Neuronal stem cell (in vitro differentiated cells): ENCODE results near the gene KLK4.

Experiments
- DNase-seq: peaks from one replicate; pipeline ENCODE4 v3.0.0-alpha.2; 2013; ENCODE audit warnings: low spot score
- H2AFZ ChIP-seq: one replicate; pipeline ENCODE4 v1.6.1; 2013; ENCODE audit warnings: mild to moderate bottlenecking, low read length, inconsistent platforms
- H2AK5ac ChIP-seq: 2 replicates; pipeline ENCODE4 v1.6.1; 2013; ENCODE audit warnings: low read depth, mild to moderate bottlenecking, inconsistent platforms, low read length, moderate library complexity, mixed read lengths
- H2BK120ac ChIP-seq: 2 replicates; pipeline ENCODE4 v1.6.1; 2013; ENCODE audit warnings: low read depth, mild to moderate bottlenecking, inconsistent platforms, low read length, moderate library complexity, mixed read lengths
- H2BK12ac ChIP-seq: one replicate; pipeline ENCODE4 v1.6.1; 2013; ENCODE audit warnings: low read length, inconsistent platforms
- H2BK15ac ChIP-seq: 2 replicates; pipeline ENCODE4 v1.6.1; 2013; ENCODE audit warnings: mild to moderate bottlenecking, low read length, inconsistent platforms, mixed read lengths
- H2BK5ac ChIP-seq: one replicate; pipeline ENCODE4 v1.6.1; 2013; ENCODE audit warnings: inconsistent platforms, mild to moderate bottlenecking, low read length, moderate library complexity
- H3K14ac ChIP-seq: one replicate; pipeline ENCODE4 v1.6.1; 2013; ENCODE audit warnings: low read length, inconsistent platforms
- H3K18ac ChIP-seq: 2 replicates; pipeline ENCODE4 v1.6.1; 2013; ENCODE audit warnings: low read length, inconsistent platforms
- H3K23ac ChIP-seq: 2 replicates; pipeline ENCODE4 v1.6.1; 2013; ENCODE audit warnings: low read depth, mild to moderate bottlenecking, mixed read lengths, low read length, inconsistent platforms; ENCODE audit not compliant: poor library complexity
- H3K27ac ChIP-seq: replicated peaks from 3 replicates; pipeline ENCODE4 v1.5.1; 2013; ENCODE audit warnings: low read length, inconsistent platforms
- H3K27me3 ChIP-seq, 3 experiments: 2 replicates each; pipeline ENCODE4 v1.6.1; 2013; ENCODE audit warnings: low read length in 3 of 3, mild to moderate bottlenecking in 2 of 3, inconsistent platforms in 1 of 3, low read depth in 1 of 3, mixed read lengths in 1 of 3, moderate library complexity in 1 of 3; ENCODE audit not compliant: control insufficient read depth in 3 of 3, insufficient read depth in 3 of 3
- H3K36me3 ChIP-seq, 2 donors: replicated peaks in 1 of 2; 2 replicates each; pipeline ENCODE4 v1.6.1; 2013; ENCODE audit warnings: low read length in 2 of 2; ENCODE audit not compliant: control insufficient read depth in 2 of 2, insufficient read depth in 2 of 2
- H3K4ac ChIP-seq: 2 replicates; pipeline ENCODE4 v1.6.1; 2013; ENCODE audit warnings: inconsistent platforms, mild to moderate bottlenecking, low read length, moderate library complexity
- H3K4me1 ChIP-seq, 2 donors: 1 replicate in 1 of 2; 2 replicates in 1 of 2; pipeline ENCODE4 v1.6.1; 2013; ENCODE audit warnings: low read length in 2 of 2, low read depth in 1 of 2; ENCODE audit not compliant: control insufficient read depth in 2 of 2, insufficient read depth in 1 of 2
- H3K4me2 ChIP-seq: one replicate; pipeline ENCODE4 v1.6.1; 2013; ENCODE audit warnings: mild to moderate bottlenecking, low read length, inconsistent platforms; ENCODE audit not compliant: insufficient read depth, poor library complexity, severe bottlenecking
- H3K4me3 ChIP-seq, 2 donors: 2 replicates each; pipeline ENCODE4 v1.5.1; 2013; ENCODE audit warnings: low read length in 2 of 2, mild to moderate bottlenecking in 2 of 2, inconsistent platforms in 1 of 2, moderate library complexity in 1 of 2
- H3K79me1 ChIP-seq: one replicate; pipeline ENCODE4 v1.6.1; 2013; ENCODE audit warnings: low read depth, mild to moderate bottlenecking, inconsistent platforms, low read length, moderate library complexity
- H3K9ac ChIP-seq: one replicate; pipeline ENCODE4 v1.6.1; 2013; ENCODE audit warnings: mild to moderate bottlenecking, low read depth, low read length, inconsistent platforms; ENCODE audit not compliant: poor library complexity
- H3K9me3 ChIP-seq, 2 donors: replicated peaks in 1 of 2; 2 replicates each; pipeline versions ENCODE3 to v1.6.1; 2013; ENCODE audit warnings: low read length in 2 of 2, mild to moderate bottlenecking in 2 of 2, inconsistent platforms in 1 of 2, low read depth in 1 of 2, mixed read lengths in 1 of 2, moderate library complexity in 1 of 2; ENCODE audit not compliant: control insufficient read depth in 2 of 2, insufficient read depth in 1 of 2
- H4K8ac ChIP-seq: one replicate; pipeline ENCODE4 v1.6.1; 2013; ENCODE audit warnings: low read depth, mild to moderate bottlenecking, inconsistent platforms, low read length, moderate library complexity
- H4K91ac ChIP-seq: one replicate; pipeline ENCODE4 v1.6.1; 2013; ENCODE audit warnings: low read length, low read depth, mild to moderate bottlenecking, inconsistent platforms; ENCODE audit not compliant: poor library complexity
- WGBS, 2 donors: extraction: QIAGEN DNeasy Blood & Tissue Kit; methylation state at CpG; one replicate each; pipeline ENCODE4 v1.1.7; 2013; ENCODE audit warnings: missing lambda C conversion rate in 2 of 2, mixed read lengths in 1 of 2; ENCODE audit not compliant: insufficient read length in 2 of 2, insufficient replicate concordance in 1 of 2; ENCODE audit errors: extremely low coverage in 2 of 2; 5-methylcytosine and 5-hydroxymethylcytosine counted together

The KLK4 gene

GRCh38 chr19:50909240-50910070, 1.7 kb downstream of the KLK4 start:
- no peak overlapping the region for H4K91ac ChIP-seq
- H3K36me3 ChIP-seq, result no peaks in the 10 kb centered on the region
- H2AFZ ChIP-seq, result peak overlapping the region; percentile 59
- H3K4me3 ChIP-seq, result peak overlapping the region in 1 of 2 donors; percentile 67
- H3K9me3 ChIP-seq, result no peaks in the 10 kb centered on the region
- peak; percentile 94 for DNase-seq
- peak overlapping the region; percentile 73 for H3K18ac ChIP-seq
- H2AK5ac ChIP-seq, result peak overlapping the region; percentile 38
- H3K14ac ChIP-seq, result peak overlapping the region; percentile 31
- no peak overlapping the region for H2BK15ac ChIP-seq
- H3K4ac ChIP-seq, result no peak overlapping the region
- peak overlapping the region; percentile 72 for H3K9ac ChIP-seq
- H3K27me3 ChIP-seq, result peaks cover 11 to 63% (median 47%) of the 10 kb centered on the region in 3 experiments
- H2BK5ac ChIP-seq, result no peak overlapping the region
- H2BK12ac ChIP-seq, result no peak overlapping the region
- no peaks in the 10 kb centered on the region for H3K79me1 ChIP-seq
- H3K4me2 ChIP-seq, result peak overlapping the region; percentile 96
- H2BK120ac ChIP-seq, result peak overlapping the region; percentile 25
- H3K23ac ChIP-seq, result peak overlapping the region; percentile 34
- no CpG with 5 or more reads among the region's 36 CpGs for WGBS, 2 donors
- H4K8ac ChIP-seq, result peak overlapping the region; percentile 9
- H3K27ac ChIP-seq, result no peak overlapping the region
- H3K4me1 ChIP-seq, result peaks cover 0 to 3% of the 10 kb centered on the region in 2 donors

GRCh38 chr19:50908336-50908735, 2.9 kb downstream of the KLK4 start:
- Histone ChIP-seq H3K4ac (no peak overlapping the region), H3K36me3 (no peaks in the 10 kb centered on the region), H3K27me3 (peaks cover 11 to 62% (median 45%) of the 10 kb centered on the region in 3 experiments), H3K4me1 (peaks cover 0 to 3% of the 10 kb centered on the region in 2 donors), H3K23ac (peak overlapping the region; percentile 8), H4K8ac (no peak overlapping the region), H2AK5ac (peak overlapping the region; percentile 47), H3K9me3 (no peaks in the 10 kb centered on the region), H3K27ac (no peak overlapping the region), H2AFZ (no peak overlapping the region), H2BK12ac (no peak overlapping the region), H3K4me2 (no peak overlapping the region), H3K9ac (no peak overlapping the region), H4K91ac (no peak overlapping the region), H2BK15ac (peak overlapping the region; percentile 52), H2BK120ac (no peak overlapping the region), H2BK5ac (no peak overlapping the region), H3K14ac (peak overlapping the region; percentile 94), H3K18ac (peak overlapping the region; percentile 73), H3K79me1 (no peaks in the 10 kb centered on the region), H3K4me3 (no peak overlapping the region)
- no peak for DNase-seq
- WGBS, 2 donors, result no CpG with 5 or more reads among the region's 25 CpGs

- no peak overlapping the region for H3K18ac ChIP-seq
- peaks cover 2 to 41% (median 25%) of the 10 kb centered on the region in 3 experiments for H3K27me3 ChIP-seq
- no peak overlapping the region for H2BK5ac ChIP-seq
- H2AK5ac ChIP-seq, result no peak overlapping the region
- no CpG with 5 or more reads among the region's 5 CpGs for WGBS, 2 donors
- no peak overlapping the region for H2BK120ac ChIP-seq
- H3K4ac ChIP-seq, result no peak overlapping the region
- H3K36me3 ChIP-seq, result no peaks in the 10 kb centered on the region
- no peak overlapping the region for H4K8ac ChIP-seq
- no peaks in the 10 kb centered on the region for H3K9me3 ChIP-seq
- H3K4me3 ChIP-seq, result no peak overlapping the region
- no peak overlapping the region for H2AFZ ChIP-seq
- peak; percentile 50 for DNase-seq
- no peak overlapping the region for H3K9ac ChIP-seq
- no peak overlapping the region for H2BK15ac ChIP-seq
- H4K91ac ChIP-seq, result no peak overlapping the region
- H3K4me2 ChIP-seq, result no peak overlapping the region
- H3K23ac ChIP-seq, result no peak overlapping the region
- H3K79me1 ChIP-seq, result no peaks in the 10 kb centered on the region
- H3K14ac ChIP-seq, result no peak overlapping the region
- H2BK12ac ChIP-seq, result no peak overlapping the region
- H3K27ac ChIP-seq, result no peak overlapping the region
- peaks cover 0 to 3% of the 10 kb centered on the region in 2 donors for H3K4me1 ChIP-seq
Observed at GRCh38 chr19:50906217-50906616, 5.0 kb downstream of the KLK4 start.

GRCh38 chr19:50902640-50903039, 8.6 kb downstream of the KLK4 start:
- peaks cover 0 to 6% (median 0%) of the 10 kb centered on the region in 3 experiments for H3K27me3 ChIP-seq
- no peaks in the 10 kb centered on the region for H3K4me1 ChIP-seq
- WGBS, 2 donors, result no CpG with 5 or more reads among the region's 4 CpGs
- no peak overlapping the region for H3K4me3 ChIP-seq
- no peak for DNase-seq
- H3K9ac ChIP-seq, result no peak overlapping the region
- H3K4ac ChIP-seq, result no peak overlapping the region
- no peak overlapping the region for H2BK120ac ChIP-seq
- no peak overlapping the region for H2AFZ ChIP-seq
- H4K8ac ChIP-seq, result no peak overlapping the region
- H2BK15ac ChIP-seq, result no peak overlapping the region
- H4K91ac ChIP-seq, result no peak overlapping the region
- no peak overlapping the region for H3K4me2 ChIP-seq
- H2BK12ac ChIP-seq, result no peak overlapping the region
- no peak overlapping the region for H3K14ac ChIP-seq
- H2BK5ac ChIP-seq, result no peak overlapping the region
- H3K23ac ChIP-seq, result no peak overlapping the region
- H3K36me3 ChIP-seq, result no peaks in the 10 kb centered on the region
- H3K27ac ChIP-seq, result no peak overlapping the region
- no peak overlapping the region for H2AK5ac ChIP-seq
- H3K18ac ChIP-seq, result no peak overlapping the region
- H3K9me3 ChIP-seq, result no peaks in the 10 kb centered on the region
- no peaks in the 10 kb centered on the region for H3K79me1 ChIP-seq
